ENCODE results near the gene RNPEPL1. TPM values are rescaled to one million over a fixed set of nuclear protein-coding genes. Genes with fewer than 3 reads are reported as not detected.

RNPEPL1 gene
- total RNA-seq, 4 donors from 2014 or later: 31.9 to 124 (median 99.6) TPM

DNA sequence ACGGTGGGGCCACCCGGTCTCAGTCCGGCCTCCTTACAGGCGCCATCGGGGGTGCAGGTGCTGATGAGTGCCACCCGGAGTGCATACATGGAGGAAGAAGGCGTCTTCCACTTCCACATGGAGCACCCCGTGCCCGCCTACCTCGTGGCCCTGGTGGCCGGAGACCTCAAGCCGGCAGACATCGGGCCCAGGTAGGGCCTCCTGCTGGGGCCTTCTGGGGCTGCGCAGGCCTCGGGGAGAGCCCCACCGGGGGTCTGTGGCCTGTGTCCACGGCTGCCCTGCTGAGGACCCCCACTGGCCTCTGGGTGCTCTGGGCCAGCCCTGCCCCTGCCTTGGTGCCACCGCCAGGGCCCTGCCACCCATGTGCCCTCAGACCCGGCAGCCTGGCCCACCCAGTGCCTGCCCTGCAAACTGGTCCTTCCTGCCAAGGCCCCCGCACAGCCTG is 4.8 kb downstream of the RNPEPL1 start:
- intact Hi-C loops (cut with DNase I; ENCODE audit: low total_unique reads): no loop called here

DNA sequence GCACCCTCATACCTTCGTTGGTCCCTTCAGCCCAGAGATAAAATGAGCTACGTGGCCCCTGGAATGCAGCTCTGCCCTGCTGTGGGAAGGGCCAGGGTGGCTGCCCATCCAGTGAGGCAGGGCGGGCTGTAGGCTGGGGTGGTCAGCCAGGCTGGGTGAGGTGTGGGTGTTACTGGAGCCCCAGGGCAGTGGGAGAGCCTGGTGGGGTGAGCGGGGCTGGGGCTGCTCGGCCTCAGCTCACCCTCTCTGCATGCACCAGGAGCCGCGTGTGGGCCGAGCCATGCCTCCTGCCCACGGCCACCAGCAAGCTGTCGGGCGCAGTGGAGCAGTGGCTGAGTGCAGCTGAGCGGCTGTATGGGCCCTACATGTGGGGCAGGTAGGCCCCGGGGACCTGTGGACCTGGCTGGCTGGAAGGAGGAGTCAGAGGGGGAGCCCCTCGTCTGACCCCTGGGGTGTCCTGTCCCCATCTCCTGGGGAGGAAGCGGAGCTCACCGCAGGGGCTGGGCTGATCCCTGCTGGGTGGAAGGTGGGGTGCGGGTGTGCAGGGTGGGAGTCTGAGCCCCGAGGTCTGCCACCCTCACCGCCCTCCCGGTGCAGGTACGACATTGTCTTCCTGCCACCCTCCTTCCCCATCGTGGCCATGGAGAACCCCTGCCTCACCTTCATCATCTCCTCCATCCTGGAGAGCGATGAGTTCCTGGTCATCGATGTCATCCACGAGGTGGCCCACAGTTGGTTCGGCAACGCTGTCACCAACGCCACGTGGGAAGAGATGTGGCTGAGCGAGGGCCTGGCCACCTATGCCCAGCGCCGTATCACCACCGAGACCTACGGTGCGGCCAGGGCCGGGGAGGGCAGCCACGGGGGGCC is 5.5 kb downstream of the RNPEPL1 start:
- TF ChIP-seq, protein P1, sequence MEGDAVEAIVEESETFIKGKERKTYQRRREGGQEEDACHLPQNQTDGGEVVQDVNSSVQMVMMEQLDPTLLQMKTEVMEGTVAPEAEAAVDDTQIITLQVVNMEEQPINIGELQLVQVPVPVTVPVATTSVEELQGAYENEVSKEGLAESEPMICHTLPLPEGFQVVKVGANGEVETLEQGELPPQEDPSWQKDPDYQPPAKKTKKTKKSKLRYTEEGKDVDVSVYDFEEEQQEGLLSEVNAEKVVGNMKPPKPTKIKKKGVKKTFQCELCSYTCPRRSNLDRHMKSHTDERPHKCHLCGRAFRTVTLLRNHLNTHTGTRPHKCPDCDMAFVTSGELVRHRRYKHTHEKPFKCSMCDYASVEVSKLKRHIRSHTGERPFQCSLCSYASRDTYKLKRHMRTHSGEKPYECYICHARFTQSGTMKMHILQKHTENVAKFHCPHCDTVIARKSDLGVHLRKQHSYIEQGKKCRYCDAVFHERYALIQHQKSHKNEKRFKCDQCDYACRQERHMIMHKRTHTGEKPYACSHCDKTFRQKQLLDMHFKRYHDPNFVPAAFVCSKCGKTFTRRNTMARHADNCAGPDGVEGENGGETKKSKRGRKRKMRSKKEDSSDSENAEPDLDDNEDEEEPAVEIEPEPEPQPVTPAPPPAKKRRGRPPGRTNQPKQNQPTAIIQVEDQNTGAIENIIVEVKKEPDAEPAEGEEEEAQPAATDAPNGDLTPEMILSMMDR (IDR thresholded peaks at IDR 0.05 in 4 of 5, conservative IDR thresholded peaks at IDR 0.05 in 1 of 5): no peak
- no peak for TF ChIP-seq POLR2A (IDR thresholded peaks at IDR 0.05)
- ATAC-seq: no peak
- no peak overlapping the region for H3K27ac ChIP-seq
- H3K36me3 ChIP-seq: peaks cover 0 to 40% of the 10 kb centered on the region in 2 donors
- no peaks in the 10 kb centered on the region for H3K9me3 ChIP-seq
- intact Hi-C loops (cut with DNase I; ENCODE audit: low total_unique reads): no loop called here
- in situ Hi-C loops (cut with MboI; ENCODE audit: low sequenced_read_pairs in 4 of 4): no loop called here
- H3K4me1 ChIP-seq: peaks cover 13 to 16% of the 10 kb centered on the region in 2 donors
- no peaks in the 10 kb centered on the region for H3K27me3 ChIP-seq
- DNase-seq: no peak
- H3K4me3 ChIP-seq: no peak overlapping the region

More for the DNA sequence above, 4.8 kb downstream of the RNPEPL1 start:
- peak in 1 of 2 donors; percentile 7 for DNase-seq
- Histone ChIP-seq H3K4me3 (no peak overlapping the region), H3K27ac (no peak overlapping the region), H3K4me1 (peaks cover 13 to 16% of the 10 kb centered on the region in 2 donors), H3K27me3 (no peaks in the 10 kb centered on the region), H3K9me3 (no peaks in the 10 kb centered on the region), H3K36me3 (peaks cover 0 to 38% of the 10 kb centered on the region in 2 donors)
- no peak for TF ChIP-seq POLR2A (IDR thresholded peaks at IDR 0.05)
- TF ChIP-seq, protein P1 (IDR thresholded peaks at IDR 0.05 in 4 of 5, conservative IDR thresholded peaks at IDR 0.05 in 1 of 5): no peak
- in situ Hi-C loops (cut with MboI; ENCODE audit: low sequenced_read_pairs in 4 of 4): no loop called here
- no peak for ATAC-seq

DNA sequence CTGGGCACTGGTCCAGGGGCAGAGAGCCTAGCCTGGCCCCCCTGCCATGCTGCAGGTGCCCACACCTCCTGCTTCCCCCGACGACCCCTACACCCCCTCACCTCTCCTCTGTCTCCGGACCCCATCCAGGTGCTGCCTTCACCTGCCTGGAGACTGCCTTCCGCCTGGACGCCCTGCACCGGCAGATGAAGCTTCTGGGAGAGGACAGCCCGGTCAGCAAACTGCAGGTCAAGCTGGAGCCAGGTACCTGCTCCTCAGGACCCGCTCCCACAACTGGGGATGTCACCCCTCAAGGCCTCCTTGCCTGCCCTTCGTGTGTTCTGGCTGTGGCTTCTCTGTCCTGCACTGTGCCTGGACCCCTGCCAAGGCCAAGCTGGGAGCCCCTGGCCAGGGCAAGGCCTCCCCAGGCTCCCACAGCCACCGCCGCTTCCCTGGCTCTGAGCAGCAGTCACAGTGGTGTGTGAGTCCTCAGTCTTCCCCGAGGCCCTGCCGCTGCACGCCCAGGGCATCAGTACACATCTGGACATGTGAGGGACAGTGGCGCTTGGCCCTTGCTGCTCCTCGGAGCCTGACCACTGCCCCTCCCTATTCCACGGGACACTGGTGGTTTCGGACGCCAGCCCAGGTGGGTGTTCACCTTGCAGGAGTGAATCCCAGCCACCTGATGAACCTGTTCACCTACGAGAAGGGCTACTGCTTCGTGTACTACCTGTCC is 6.3 kb downstream of the RNPEPL1 start:
- intact Hi-C loops (cut with DNase I; ENCODE audit: low total_unique reads) (no loop called here), in situ Hi-C loops (cut with MboI; ENCODE audit: low sequenced_read_pairs in 4 of 4) (no loop called here)
- no peak for TF ChIP-seq POLR2A (IDR thresholded peaks at IDR 0.05)
- TF ChIP-seq, protein P1 (IDR thresholded peaks at IDR 0.05 in 4 of 5, conservative IDR thresholded peaks at IDR 0.05 in 1 of 5): no peak
- H3K36me3 ChIP-seq: peaks cover 0 to 40% of the 10 kb centered on the region in 2 donors
- H3K9me3 ChIP-seq: no peaks in the 10 kb centered on the region
- no peaks in the 10 kb centered on the region for H3K27me3 ChIP-seq
- H3K27ac ChIP-seq: no peak overlapping the region
- no peak for DNase-seq
- no peak overlapping the region for H3K4me3 ChIP-seq
- peaks cover 9 to 12% of the 10 kb centered on the region in 2 donors for H3K4me1 ChIP-seq
- ATAC-seq: no peak

DNA sequence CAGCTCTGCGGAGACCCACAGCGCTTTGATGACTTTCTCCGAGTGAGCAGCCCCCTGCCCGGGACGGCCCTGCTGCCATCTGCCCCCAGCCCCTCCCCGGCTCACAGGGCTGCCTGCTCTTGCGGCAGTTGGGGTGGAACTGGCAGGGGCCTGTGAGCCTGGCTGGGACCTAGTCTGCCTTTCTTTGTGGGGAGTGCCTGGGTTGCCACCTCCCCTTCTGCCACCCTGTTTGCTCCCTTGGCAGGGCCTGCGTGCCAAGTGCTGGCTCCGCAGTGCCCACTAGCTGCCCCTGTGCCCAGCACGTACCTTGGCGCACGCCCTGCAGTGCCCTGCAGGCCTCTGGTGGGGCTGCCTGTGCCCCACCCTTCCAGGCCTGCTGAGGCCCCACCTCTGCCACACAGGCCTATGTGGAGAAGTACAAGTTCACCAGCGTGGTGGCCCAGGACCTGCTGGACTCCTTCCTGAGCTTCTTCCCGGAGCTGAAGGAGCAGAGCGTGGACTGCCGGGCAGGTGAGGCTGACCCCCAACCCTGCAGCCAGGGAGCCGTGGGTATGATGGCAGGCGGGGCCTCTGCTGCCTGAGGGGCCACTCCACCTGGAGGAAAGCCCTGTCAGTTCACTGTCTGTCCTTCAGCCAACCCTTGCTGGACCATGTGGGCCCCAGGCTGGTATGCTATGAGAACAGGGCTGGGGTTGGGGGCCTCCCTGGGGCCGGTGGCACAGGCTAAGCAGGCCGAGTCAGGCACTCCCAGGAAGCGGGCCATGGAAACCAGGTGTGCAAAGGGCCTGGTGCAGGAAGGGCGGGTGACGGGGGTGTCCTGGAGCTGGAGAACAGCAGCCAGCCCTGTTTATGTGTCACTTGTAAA is 7.0 kb downstream of the RNPEPL1 start:
- H3K4me1 ChIP-seq: peaks cover under 1 to 6% of the 10 kb centered on the region in 2 donors
- in situ Hi-C loops (cut with MboI; ENCODE audit: low sequenced_read_pairs in 4 of 4) (no loop called here), intact Hi-C loops (cut with DNase I; ENCODE audit: low total_unique reads) (no loop called here)
- H3K9me3 ChIP-seq: no peaks in the 10 kb centered on the region
- ATAC-seq (no peak), DNase-seq (no peak)
- H3K27me3 ChIP-seq: no peaks in the 10 kb centered on the region
- H3K4me3 ChIP-seq: no peak overlapping the region
- H3K36me3 ChIP-seq: peaks cover 0 to 40% of the 10 kb centered on the region in 2 donors
- no peak for TF ChIP-seq POLR2A (IDR thresholded peaks at IDR 0.05)
- TF ChIP-seq, protein P1 (IDR thresholded peaks at IDR 0.05 in 4 of 5, conservative IDR thresholded peaks at IDR 0.05 in 1 of 5): no peak
- H3K27ac ChIP-seq: no peak overlapping the region

Data from gastrocnemius medialis (tissue), 4 donors.